ENCODE results near the gene MRPL38. TPM values are rescaled to one million over a fixed set of nuclear protein-coding genes. Genes with fewer than 3 reads are reported as not detected.

MRPL38 gene
- 33.5 and 42.7 TPM in 2 replicates for total RNA-seq (2014; rRNA removed; shearing (Covaris generic); ENCODE audit: low replicate concordance)

- peak; percentile 99 for DNase-seq
- H3K9me2 ChIP-seq (replicated peaks; ENCODE audit: insufficient read depth, low read length) = no peaks in the 10 kb centered on the region
- H3K9ac ChIP-seq (ENCODE audit: low read length) = peak within 1 kb of the TSS; percentile 79
- peaks cover 14% of the 10 kb centered on the region for H3K4me1 ChIP-seq (ENCODE audit: low read length)
- no peaks in the 10 kb centered on the region for H4K20me1 ChIP-seq (ENCODE audit: insufficient read depth, low read depth, low read length)
- no peaks in the 10 kb centered on the region for H3K27me3 ChIP-seq (ENCODE audit: low read length)
- no peak within 1 kb of the TSS for H3K27ac ChIP-seq (ENCODE audit: low read length)
- H3K4me2 ChIP-seq (ENCODE audit: low read depth, low read length, poor library complexity, severe bottlenecking) = peak within 1 kb of the TSS; percentile 66
- peak within 1 kb of the TSS; percentile 95 for H2AFZ ChIP-seq (ENCODE audit: low read length)
- peak within 1 kb of the TSS; percentile 74 for H3K4me3 ChIP-seq (ENCODE audit: low read length)
- H3K9me3 ChIP-seq (ENCODE audit: low read length) = no peaks in the 10 kb centered on the region
- peaks cover 19% of the 10 kb centered on the region for H3K79me2 ChIP-seq (ENCODE audit: low read length)
- peaks cover 15% of the 10 kb centered on the region; the same call in 1 of the 2 replicates for H3K36me3 ChIP-seq (ENCODE audit: insufficient read depth, low read length)
Measured at GRCh38 chr17:75904749-75905521, at the start of gene MRPL38. TSS of gene MRPL38 (minus strand) at chr17:75904884. CDS start at chr17:75904875, 9 bp downstream.

DNA sequence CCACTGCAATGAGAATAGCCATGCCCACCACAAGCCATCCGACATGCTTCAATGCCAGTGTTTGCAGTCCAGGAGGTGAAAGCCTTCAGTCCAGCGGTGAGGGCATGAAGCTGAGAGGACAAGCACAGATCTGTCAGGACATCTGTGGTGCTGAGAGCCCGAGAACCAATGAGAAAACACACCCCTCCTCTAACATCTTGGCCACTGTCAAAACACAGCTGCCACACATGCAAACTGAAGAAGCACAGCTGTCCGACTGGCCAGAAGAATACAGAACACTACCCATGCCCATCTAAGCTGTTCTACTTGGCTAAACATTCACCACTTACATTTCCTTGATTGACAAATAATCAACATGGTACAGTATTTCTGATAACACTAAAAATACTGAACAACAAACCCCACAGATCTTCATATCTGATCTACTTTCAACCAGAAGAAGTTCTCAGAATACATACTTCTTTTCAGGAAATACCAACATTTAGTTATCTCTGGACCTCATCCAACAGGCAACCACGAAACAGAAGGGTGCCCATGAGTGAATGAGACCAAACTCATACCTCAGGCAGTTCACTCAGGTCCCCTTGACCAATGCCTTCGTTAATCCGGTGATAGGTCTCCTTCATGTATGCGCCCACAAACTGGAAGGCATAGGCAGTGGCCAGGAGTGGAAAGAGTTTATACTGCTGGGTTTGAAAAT is 46.3 kb upstream of the MRPL38 start:
- no peak overlapping the region for H3K27ac ChIP-seq (ENCODE audit: low read length)
- no peak overlapping the region for H3K9ac ChIP-seq (ENCODE audit: low read length)
- H3K27me3 ChIP-seq (ENCODE audit: low read length) = no peaks in the 10 kb centered on the region
- H3K79me2 ChIP-seq (ENCODE audit: low read length) = no peaks in the 10 kb centered on the region
- no peak overlapping the region for H2AFZ ChIP-seq (ENCODE audit: low read length)
- DNase-seq = no peak
- peaks cover 23% of the 10 kb centered on the region; the same call in 1 of the 2 replicates for H3K36me3 ChIP-seq (ENCODE audit: insufficient read depth, low read length)
- H3K4me1 ChIP-seq (ENCODE audit: low read length) = peaks cover 6% of the 10 kb centered on the region
- H3K4me2 ChIP-seq (ENCODE audit: low read depth, low read length, poor library complexity, severe bottlenecking) = no peak overlapping the region
- H3K9me3 ChIP-seq (ENCODE audit: low read length) = no peaks in the 10 kb centered on the region
- no peak overlapping the region for H3K4me3 ChIP-seq (ENCODE audit: low read length)
- no peaks in the 10 kb centered on the region for H3K9me2 ChIP-seq (replicated peaks; ENCODE audit: insufficient read depth, low read length)
- H4K20me1 ChIP-seq (ENCODE audit: insufficient read depth, low read depth, low read length) = no peaks in the 10 kb centered on the region

- H3K9me2 ChIP-seq (replicated peaks; ENCODE audit: insufficient read depth, low read length) = no peaks in the 10 kb centered on the region
- peaks cover 6% of the 10 kb centered on the region for H3K4me1 ChIP-seq (ENCODE audit: low read length)
- no peaks in the 10 kb centered on the region for H3K9me3 ChIP-seq (ENCODE audit: low read length)
- H3K27ac ChIP-seq (ENCODE audit: low read length) = no peak overlapping the region
- no peaks in the 10 kb centered on the region for H3K79me2 ChIP-seq (ENCODE audit: low read length)
- H2AFZ ChIP-seq (ENCODE audit: low read length) = no peak overlapping the region
- no peak for DNase-seq
- no peak overlapping the region for H3K4me2 ChIP-seq (ENCODE audit: low read depth, low read length, poor library complexity, severe bottlenecking)
- H3K36me3 ChIP-seq (ENCODE audit: insufficient read depth, low read length) = peaks cover 19% of the 10 kb centered on the region; the same call in 1 of the 2 replicates
- no peak overlapping the region for H3K4me3 ChIP-seq (ENCODE audit: low read length)
- H3K9ac ChIP-seq (ENCODE audit: low read length) = no peak overlapping the region
- no peaks in the 10 kb centered on the region for H4K20me1 ChIP-seq (ENCODE audit: insufficient read depth, low read depth, low read length)
- no peaks in the 10 kb centered on the region for H3K27me3 ChIP-seq (ENCODE audit: low read length)
Measured at GRCh38 chr17:75950421-75950820, 45.7 kb upstream of the MRPL38 start.

DNA sequence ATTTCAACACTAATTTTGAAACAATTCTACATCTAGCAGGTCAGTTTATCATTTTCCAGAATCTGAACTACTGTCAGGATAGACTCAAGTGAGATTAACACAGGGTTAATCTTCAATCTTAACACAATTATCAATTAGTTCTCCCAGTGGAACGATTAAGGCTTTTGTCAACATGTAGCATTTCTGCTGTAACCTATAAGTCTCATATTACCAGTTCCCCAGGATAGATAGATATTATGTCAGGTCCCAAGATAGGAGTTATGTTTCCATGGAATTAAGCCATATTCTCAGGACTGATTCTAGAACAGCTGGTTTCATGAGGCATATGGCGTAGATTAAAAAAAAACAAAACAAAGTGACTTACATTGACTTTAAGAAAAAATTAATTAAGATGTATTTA is 40.5 kb upstream of the MRPL38 start:
- H3K4me3 ChIP-seq (ENCODE audit: low read length) = no peak overlapping the region

DNA sequence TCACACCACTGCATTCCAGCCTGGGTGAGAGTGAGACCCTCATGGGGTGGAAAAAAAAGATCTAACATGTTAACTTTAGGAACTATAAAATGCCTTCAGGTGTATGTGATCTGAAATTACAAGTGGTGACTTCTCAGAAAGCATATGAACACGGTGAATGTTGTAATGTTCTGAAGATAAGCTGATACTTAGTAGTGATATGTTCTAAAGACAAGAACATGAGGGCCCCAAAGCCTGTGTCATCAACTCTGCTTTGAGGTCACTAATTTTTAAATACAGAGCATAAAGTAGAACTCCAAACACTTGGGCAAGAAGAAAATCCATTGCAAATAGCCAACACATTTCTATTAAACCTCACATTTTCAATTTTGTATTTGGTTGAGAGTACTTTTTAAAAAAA is 38.8 kb upstream of the MRPL38 start:
- H3K9ac ChIP-seq (ENCODE audit: low read length) = no peak overlapping the region
- H3K9me2 ChIP-seq (replicated peaks; ENCODE audit: insufficient read depth, low read length) = no peaks in the 10 kb centered on the region
- H3K36me3 ChIP-seq (ENCODE audit: insufficient read depth, low read length) = peaks cover 4% of the 10 kb centered on the region; the same call in 1 of the 2 replicates
- no peaks in the 10 kb centered on the region for H3K27me3 ChIP-seq (ENCODE audit: low read length)
- H3K4me1 ChIP-seq (ENCODE audit: low read length) = peaks cover 17% of the 10 kb centered on the region
- H3K4me3 ChIP-seq (ENCODE audit: low read length) = no peak overlapping the region
- DNase-seq = no peak
- peaks cover 12% of the 10 kb centered on the region for H3K79me2 ChIP-seq (ENCODE audit: low read length)
- H3K27ac ChIP-seq (ENCODE audit: low read length) = no peak overlapping the region
- no peaks in the 10 kb centered on the region for H3K9me3 ChIP-seq (ENCODE audit: low read length)
- no peak overlapping the region for H2AFZ ChIP-seq (ENCODE audit: low read length)
- H4K20me1 ChIP-seq (ENCODE audit: insufficient read depth, low read depth, low read length) = no peaks in the 10 kb centered on the region
- H3K4me2 ChIP-seq (ENCODE audit: low read depth, low read length, poor library complexity, severe bottlenecking) = no peak overlapping the region

More for the DNA sequence above, 40.5 kb upstream of the MRPL38 start:
- Histone ChIP-seq H3K9ac (ENCODE audit: low read length) (no peak overlapping the region), H3K4me2 (ENCODE audit: low read depth, low read length, poor library complexity, severe bottlenecking) (no peak overlapping the region), H4K20me1 (ENCODE audit: insufficient read depth, low read depth, low read length) (no peaks in the 10 kb centered on the region), H3K9me3 (ENCODE audit: low read length) (no peaks in the 10 kb centered on the region), H3K79me2 (ENCODE audit: low read length) (peaks cover 6% of the 10 kb centered on the region), H3K36me3 (ENCODE audit: insufficient read depth, low read length) (peaks cover 4% of the 10 kb centered on the region; the same call in 1 of the 2 replicates), H2AFZ (ENCODE audit: low read length) (no peak overlapping the region), H3K27ac (ENCODE audit: low read length) (no peak overlapping the region), H3K9me2 (replicated peaks; ENCODE audit: insufficient read depth, low read length) (no peaks in the 10 kb centered on the region), H3K27me3 (ENCODE audit: low read length) (no peaks in the 10 kb centered on the region), H3K4me1 (ENCODE audit: low read length) (peaks cover 11% of the 10 kb centered on the region)
- DNase-seq = no peak

- Histone ChIP-seq H3K36me3 (ENCODE audit: insufficient read depth, low read length) (no peaks in the 10 kb centered on the region), H3K4me2 (ENCODE audit: low read depth, low read length, poor library complexity, severe bottlenecking) (no peak overlapping the region), H3K9me3 (ENCODE audit: low read length) (no peaks in the 10 kb centered on the region), H2AFZ (ENCODE audit: low read length) (no peak overlapping the region), H3K27ac (ENCODE audit: low read length) (no peak overlapping the region), H3K9me2 (replicated peaks; ENCODE audit: insufficient read depth, low read length) (no peaks in the 10 kb centered on the region), H3K4me3 (ENCODE audit: low read length) (no peak overlapping the region), H3K79me2 (ENCODE audit: low read length) (peaks cover 12% of the 10 kb centered on the region), H3K4me1 (ENCODE audit: low read length) (peaks cover 17% of the 10 kb centered on the region), H3K27me3 (ENCODE audit: low read length) (no peaks in the 10 kb centered on the region), H3K9ac (ENCODE audit: low read length) (no peak overlapping the region), H4K20me1 (ENCODE audit: insufficient read depth, low read depth, low read length) (no peaks in the 10 kb centered on the region)
- no peak for DNase-seq
Measured at GRCh38 chr17:75942473-75942872, 37.8 kb upstream of the MRPL38 start.

GRCh38 chr17:75941442-75941819 is 36.7 kb upstream of the MRPL38 start:
- H2AFZ ChIP-seq (ENCODE audit: low read length) = peak overlapping the region; percentile 97
- peak overlapping the region; percentile 99 for H3K4me2 ChIP-seq (ENCODE audit: low read depth, low read length, poor library complexity, severe bottlenecking)
- no peak overlapping the region for H3K27ac ChIP-seq (ENCODE audit: low read length)
- H3K27me3 ChIP-seq (ENCODE audit: low read length) = no peaks in the 10 kb centered on the region
- H3K4me3 ChIP-seq (ENCODE audit: low read length) = peak overlapping the region; percentile 99
- H3K9ac ChIP-seq (ENCODE audit: low read length) = peak overlapping the region; percentile 95
- peaks cover 12% of the 10 kb centered on the region for H3K79me2 ChIP-seq (ENCODE audit: low read length)
- H3K4me1 ChIP-seq (ENCODE audit: low read length) = peaks cover 17% of the 10 kb centered on the region
- no peak for DNase-seq
- H3K36me3 ChIP-seq (ENCODE audit: insufficient read depth, low read length) = no peaks in the 10 kb centered on the region
- H4K20me1 ChIP-seq (ENCODE audit: insufficient read depth, low read depth, low read length) = no peaks in the 10 kb centered on the region
- H3K9me3 ChIP-seq (ENCODE audit: low read length) = no peaks in the 10 kb centered on the region
- no peaks in the 10 kb centered on the region for H3K9me2 ChIP-seq (replicated peaks; ENCODE audit: insufficient read depth, low read length)

DNA sequence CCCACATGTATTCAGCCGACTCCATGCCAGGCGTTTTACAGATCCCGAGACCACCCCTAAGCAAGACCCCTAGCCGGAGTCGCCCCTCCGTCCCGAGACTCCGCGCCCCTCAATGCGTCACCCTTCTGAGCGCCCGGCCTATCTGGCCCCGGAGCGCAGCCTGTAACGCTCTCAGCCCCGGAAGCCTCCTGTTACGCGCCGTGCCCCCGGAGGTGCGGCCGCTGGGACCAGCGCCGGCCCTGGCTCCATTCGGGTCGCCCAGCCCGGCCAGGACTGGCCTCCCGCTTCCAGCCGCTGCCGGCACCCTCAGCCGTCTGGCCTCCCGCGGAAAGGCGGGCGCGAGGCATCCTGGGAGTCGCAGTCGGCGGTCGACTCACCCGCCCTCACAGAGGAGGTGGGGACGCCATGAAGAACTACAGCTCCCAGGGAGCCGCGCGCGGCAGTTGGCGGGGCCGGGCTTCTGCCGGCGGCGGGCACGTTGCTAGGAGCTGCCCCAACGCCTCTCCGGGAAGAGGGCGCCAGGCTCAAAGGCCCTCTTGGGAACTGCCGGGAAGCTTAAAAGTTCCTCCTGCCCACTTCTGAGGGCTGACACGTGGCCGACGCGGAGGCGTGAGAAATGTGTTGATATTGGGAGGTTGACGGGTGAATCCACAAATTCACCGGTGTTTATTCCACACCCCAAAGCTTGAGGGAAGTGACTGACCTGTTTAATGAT is 36.2 kb upstream of the MRPL38 start, which contains the start of gene FBF1:
Gene FBF1, minus strand, starts transcription at position 316 of the 715 bp plus-strand sequence. CDS start 2,893 bp downstream, outside the sequence.
- Histone ChIP-seq H3K4me2 (ENCODE audit: low read depth, low read length, poor library complexity, severe bottlenecking) (peak within 1 kb of the TSS; percentile 99), H3K9me2 (replicated peaks; ENCODE audit: insufficient read depth, low read length) (no peaks in the 10 kb centered on the region), H3K27ac (ENCODE audit: low read length) (peak within 1 kb of the TSS; percentile 47; the same call in 1 of the 2 replicates), H3K9me3 (ENCODE audit: low read length) (no peaks in the 10 kb centered on the region), H3K9ac (ENCODE audit: low read length) (peak within 1 kb of the TSS; percentile 95), H3K36me3 (ENCODE audit: insufficient read depth, low read length) (no peaks in the 10 kb centered on the region), H4K20me1 (ENCODE audit: insufficient read depth, low read depth, low read length) (no peaks in the 10 kb centered on the region), H3K4me3 (ENCODE audit: low read length) (peak within 1 kb of the TSS; percentile 99), H3K27me3 (ENCODE audit: low read length) (no peaks in the 10 kb centered on the region), H2AFZ (ENCODE audit: low read length) (peak within 1 kb of the TSS; percentile 97), H3K4me1 (ENCODE audit: low read length) (peaks cover 17% of the 10 kb centered on the region), H3K79me2 (ENCODE audit: low read length) (peaks cover 12% of the 10 kb centered on the region)
- peak; percentile 96 for DNase-seq
